ENCODE measurements around the gene HTR2B.
"Not testable (repeated sequence)": the region's sequence is repeated elsewhere in the genome, so short reads cannot be mapped to it uniquely, and the experiment has no call there.

The HTR2B gene

GRCh38 chr2:231124838-231125568 lies at the start of gene HTR2B:
Gene HTR2B, minus strand, starts transcription at chr2:231125042. Its CDS starts 1,278 bp downstream, at chr2:231123764.
- no peak within 1 kb of the TSS for H3K4me3 ChIP-seq
- peak within 1 kb of the TSS in 4 of 21 experiments; percentile 4 to 56 (median 54) for H3K27ac ChIP-seq

- Histone ChIP-seq H3K4me3 (no peak overlapping the region), H3K27ac (peak overlapping the region in 3 of 21 experiments; percentile 6 to 24 (median 12))
These were observed 49.4 kb upstream of the HTR2B start for GRCh38 chr2:231174211-231174651.

- no peak overlapping the region for H3K4me3 ChIP-seq
- H3K27ac ChIP-seq: peak overlapping the region in 3 of 21 experiments; percentile 21 to 38 (median 30)
These were observed 47.2 kb upstream of the HTR2B start for GRCh38 chr2:231172025-231172424.

GRCh38 chr2:231170055-231170454 lies 45.2 kb upstream of the HTR2B start:
- H3K27ac ChIP-seq: peak overlapping the region in 4 of 21 experiments; percentile 7 to 68 (median 46)
- H3K4me3 ChIP-seq: no peak overlapping the region

GRCh38 chr2:231169488-231169887 lies 44.6 kb upstream of the HTR2B start:
- Histone ChIP-seq H3K4me3 (no peak overlapping the region), H3K27ac (peak overlapping the region in 8 of 21 experiments; percentile 2 to 68 (median 18))

- no peak overlapping the region for H3K4me3 ChIP-seq
- H3K27ac ChIP-seq: peak overlapping the region in 5 of 21 experiments; percentile 7 to 68 (median 25)
These were observed 43.8 kb upstream of the HTR2B start for GRCh38 chr2:231168460-231169139.

GRCh38 chr2:231167745-231168459 lies 43.1 kb upstream of the HTR2B start:
- no peak overlapping the region for H3K4me3 ChIP-seq

GRCh38 chr2:231163414-231164095 lies 38.7 kb upstream of the HTR2B start:
- Histone ChIP-seq H3K27ac (peak overlapping the region in 4 of 21 experiments; percentile 24 to 83 (median 50)), H3K4me3 (no peak overlapping the region)

More at GRCh38 chr2:231167745-231168459, 43.1 kb upstream of the HTR2B start:
- H3K27ac ChIP-seq: peak overlapping the region in 2 of 21 experiments; percentile 41 to 68

GRCh38 chr2:231163011-231163410 lies 38.2 kb upstream of the HTR2B start:
- peak overlapping the region in 7 of 21 experiments; percentile 3 to 83 (median 43) for H3K27ac ChIP-seq
- no peak overlapping the region for H3K4me3 ChIP-seq

GRCh38 chr2:231161877-231162329 lies 37.1 kb upstream of the HTR2B start:
- Histone ChIP-seq H3K27ac (peak overlapping the region in 12 of 21 experiments; percentile 14 to 83 (median 60)), H3K4me3 (no peak overlapping the region)

GRCh38 chr2:231161252-231161839 lies 36.5 kb upstream of the HTR2B start:
- no peak overlapping the region for H3K4me3 ChIP-seq
- H3K27ac ChIP-seq: peak overlapping the region in 14 of 21 experiments; percentile 3 to 75 (median 53)

- Histone ChIP-seq H3K4me3 (no peak overlapping the region), H3K27ac (peak overlapping the region in 9 of 21 experiments; percentile 34 to 75 (median 59))
These were observed 35.9 kb upstream of the HTR2B start for GRCh38 chr2:231160701-231161100.

GRCh38 chr2:231159306-231159705 lies 34.5 kb upstream of the HTR2B start:
- H3K4me3 ChIP-seq: no peak overlapping the region
- H3K27ac ChIP-seq: no peak overlapping the region

- H3K27ac ChIP-seq: no peak overlapping the region
- H3K4me3 ChIP-seq: no peak overlapping the region
These were observed 28.1 kb upstream of the HTR2B start for GRCh38 chr2:231152800-231153557.

- Histone ChIP-seq H3K4me3 (no peak overlapping the region), H3K27ac (no peak overlapping the region)
These were observed 21.8 kb upstream of the HTR2B start for GRCh38 chr2:231146665-231147064.

GRCh38 chr2:231144896-231145295 lies 20.1 kb upstream of the HTR2B start:
- Histone ChIP-seq H3K4me3 (no peak overlapping the region), H3K27ac (no peak overlapping the region)

- not testable (repeated sequence) for H3K4me3 ChIP-seq, H3K27ac ChIP-seq
These were observed 16.0 kb upstream of the HTR2B start for GRCh38 chr2:231140808-231141207.

GRCh38 chr2:231139796-231140195 lies 15.0 kb upstream of the HTR2B start:
- no peak overlapping the region for H3K4me3 ChIP-seq

More at GRCh38 chr2:231139796-231140195, 15.0 kb upstream of the HTR2B start:
- no peak overlapping the region for H3K27ac ChIP-seq

Measured in skin epidermis (tissue), 12 donors.